ENCODE measurements around the gene OLIG2.

DNA sequence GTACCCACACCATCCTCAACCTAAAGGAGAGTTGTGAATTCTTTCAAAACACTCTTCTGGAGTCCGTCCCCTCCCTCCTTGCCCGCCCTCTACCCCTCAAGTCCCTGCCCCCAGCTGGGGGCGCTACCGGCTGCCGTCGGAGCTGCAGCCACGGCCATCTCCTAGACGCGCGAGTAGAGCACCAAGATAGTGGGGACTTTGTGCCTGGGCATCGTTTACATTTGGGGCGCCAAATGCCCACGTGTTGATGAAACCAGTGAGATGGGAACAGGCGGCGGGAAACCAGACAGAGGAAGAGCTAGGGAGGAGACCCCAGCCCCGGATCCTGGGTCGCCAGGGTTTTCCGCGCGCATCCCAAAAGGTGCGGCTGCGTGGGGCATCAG is 638 bp upstream of the OLIG2 start:
- TF ChIP-seq, protein P1, sequence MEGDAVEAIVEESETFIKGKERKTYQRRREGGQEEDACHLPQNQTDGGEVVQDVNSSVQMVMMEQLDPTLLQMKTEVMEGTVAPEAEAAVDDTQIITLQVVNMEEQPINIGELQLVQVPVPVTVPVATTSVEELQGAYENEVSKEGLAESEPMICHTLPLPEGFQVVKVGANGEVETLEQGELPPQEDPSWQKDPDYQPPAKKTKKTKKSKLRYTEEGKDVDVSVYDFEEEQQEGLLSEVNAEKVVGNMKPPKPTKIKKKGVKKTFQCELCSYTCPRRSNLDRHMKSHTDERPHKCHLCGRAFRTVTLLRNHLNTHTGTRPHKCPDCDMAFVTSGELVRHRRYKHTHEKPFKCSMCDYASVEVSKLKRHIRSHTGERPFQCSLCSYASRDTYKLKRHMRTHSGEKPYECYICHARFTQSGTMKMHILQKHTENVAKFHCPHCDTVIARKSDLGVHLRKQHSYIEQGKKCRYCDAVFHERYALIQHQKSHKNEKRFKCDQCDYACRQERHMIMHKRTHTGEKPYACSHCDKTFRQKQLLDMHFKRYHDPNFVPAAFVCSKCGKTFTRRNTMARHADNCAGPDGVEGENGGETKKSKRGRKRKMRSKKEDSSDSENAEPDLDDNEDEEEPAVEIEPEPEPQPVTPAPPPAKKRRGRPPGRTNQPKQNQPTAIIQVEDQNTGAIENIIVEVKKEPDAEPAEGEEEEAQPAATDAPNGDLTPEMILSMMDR (IDR thresholded peaks at IDR 0.05): no peak
- TF ChIP-seq POLR2A (IDR thresholded peaks at IDR 0.05; ENCODE audit: low read depth) (no peak), POLR2AphosphoS5 (IDR thresholded peaks at IDR 0.05) (no peak), EP300 (IDR thresholded peaks at IDR 0.05) (no peak)
